HUES64 (cell line): ENCODE measurements around the gene PDZRN3.

Experiments
- H3K27ac ChIP-seq: 2 replicates; pipeline ENCODE4 v1.7.0; 2013; ENCODE audit warnings: low read depth, low read length, inconsistent platforms
- H3K27me3 ChIP-seq: 2 replicates; pipeline ENCODE4 v1.6.1; 2013; ENCODE audit warnings: mild to moderate bottlenecking, low read length; ENCODE audit not compliant: insufficient read depth
- H3K36me3 ChIP-seq: 2 replicates; pipeline ENCODE4 v1.6.1; 2013; ENCODE audit warnings: mild to moderate bottlenecking, low read length; ENCODE audit not compliant: insufficient read depth
- H3K4me1 ChIP-seq: 2 replicates; pipeline ENCODE4 v1.6.1; 2013; ENCODE audit warnings: mild to moderate bottlenecking, low read length, moderate library complexity; ENCODE audit not compliant: insufficient read depth
- H3K4me3 ChIP-seq: 2 replicates; pipeline ENCODE4 v1.5.1; 2013; ENCODE audit warnings: mild to moderate bottlenecking, low read length, moderate library complexity
- H3K9ac ChIP-seq: 2 replicates; pipeline ENCODE4 v1.6.1; 2013; ENCODE audit warnings: mild to moderate bottlenecking, low read depth, low read length
- H3K9me3 ChIP-seq: 2 replicates; pipeline ENCODE4 v1.6.1; 2013; ENCODE audit warnings: low read depth, low read length; ENCODE audit not compliant: insufficient read depth
- WGBS: fragments of 150-250, 120-280 bp; methylation state at CpG from one replicate; pipeline ENCODE4 v1.1.7; 2013; ENCODE audit warnings: missing lambda C conversion rate; 5-methylcytosine and 5-hydroxymethylcytosine counted together

Gene PDZRN3

GRCh38 chr3:73503781-73504180, 121.0 kb downstream of the PDZRN3 start:
- Histone ChIP-seq H3K4me3 (no peak overlapping the region), H3K9ac (no peak overlapping the region), H3K4me1 (0 out of 2 replicates have a peak, but pooled peaks cover 3% of the 10 kb centered on the region), H3K9me3 (no peaks in the 10 kb centered on the region), H3K27me3 (no peaks in the 10 kb centered on the region), H3K36me3 (no peaks in the 10 kb centered on the region), H3K27ac (no peak overlapping the region)
- 89% methylated on average over 3 of the region's 4 CpGs for WGBS

- Histone ChIP-seq H3K9me3 (no peaks in the 10 kb centered on the region), H3K27me3 (no peaks in the 10 kb centered on the region), H3K4me1 (no peaks in the 10 kb centered on the region), H3K4me3 (no peak overlapping the region), H3K36me3 (no peaks in the 10 kb centered on the region), H3K9ac (no peak overlapping the region), H3K27ac (no peak overlapping the region)
- WGBS, result 51% methylated on average over 6 of the region's 6 CpGs
Measured at GRCh38 chr3:73502609-73503583, 121.8 kb downstream of the PDZRN3 start.

GRCh38 chr3:73500321-73500720, 124.4 kb downstream of the PDZRN3 start:
- 99% methylated on average over 1 of the region's 1 CpG for WGBS
- peaks cover 15% of the 10 kb centered on the region for H3K4me1 ChIP-seq
- no peaks in the 10 kb centered on the region for H3K36me3 ChIP-seq
- no peaks in the 10 kb centered on the region for H3K9me3 ChIP-seq
- H3K4me3 ChIP-seq, result no peak overlapping the region
- H3K27ac ChIP-seq, result no peak overlapping the region
- no peak overlapping the region for H3K9ac ChIP-seq
- no peaks in the 10 kb centered on the region for H3K27me3 ChIP-seq

GRCh38 chr3:73499787-73500186, 125.0 kb downstream of the PDZRN3 start:
- Histone ChIP-seq H3K9me3 (no peaks in the 10 kb centered on the region), H3K4me1 (peaks cover 15% of the 10 kb centered on the region), H3K36me3 (no peaks in the 10 kb centered on the region), H3K27ac (no peak overlapping the region), H3K9ac (no peak overlapping the region), H3K4me3 (no peak overlapping the region), H3K27me3 (no peaks in the 10 kb centered on the region)
- 98% methylated on average over 3 of the region's 3 CpGs for WGBS

GRCh38 chr3:73498764-73499622, 125.7 kb downstream of the PDZRN3 start:
- no peak overlapping the region for H3K4me3 ChIP-seq
- no peak overlapping the region for H3K27ac ChIP-seq
- H3K36me3 ChIP-seq, result no peaks in the 10 kb centered on the region
- H3K9me3 ChIP-seq, result no peaks in the 10 kb centered on the region
- no peak overlapping the region for H3K9ac ChIP-seq
- no peaks in the 10 kb centered on the region for H3K27me3 ChIP-seq
- 91% methylated on average over 23 of the region's 23 CpGs for WGBS
- peaks cover 15% of the 10 kb centered on the region for H3K4me1 ChIP-seq

GRCh38 chr3:73497646-73498406, 126.9 kb downstream of the PDZRN3 start:
- Histone ChIP-seq H3K4me1 (peaks cover 15% of the 10 kb centered on the region), H3K27me3 (no peaks in the 10 kb centered on the region), H3K36me3 (no peaks in the 10 kb centered on the region), H3K27ac (no peak overlapping the region), H3K9ac (no peak overlapping the region), H3K4me3 (no peak overlapping the region), H3K9me3 (no peaks in the 10 kb centered on the region)
- WGBS, result 96% methylated on average over 7 of the region's 13 CpGs

GRCh38 chr3:73493543-73494308, 131.0 kb downstream of the PDZRN3 start:
- H3K36me3 ChIP-seq, result no peaks in the 10 kb centered on the region
- no peak overlapping the region for H3K9ac ChIP-seq
- no peak overlapping the region for H3K27ac ChIP-seq
- H3K4me1 ChIP-seq, result peaks cover 31% of the 10 kb centered on the region
- no peaks in the 10 kb centered on the region for H3K27me3 ChIP-seq
- no peak overlapping the region for H3K4me3 ChIP-seq
- WGBS, result 78% methylated on average over 7 of the region's 7 CpGs
- no peaks in the 10 kb centered on the region for H3K9me3 ChIP-seq

- no peak overlapping the region for H3K9ac ChIP-seq
- H3K9me3 ChIP-seq, result no peaks in the 10 kb centered on the region
- no peaks in the 10 kb centered on the region for H3K27me3 ChIP-seq
- no peak overlapping the region for H3K4me3 ChIP-seq
- peaks cover 35% of the 10 kb centered on the region for H3K4me1 ChIP-seq
- H3K27ac ChIP-seq, result no peak overlapping the region
- WGBS, result 76% methylated on average over 5 of the region's 5 CpGs
- no peaks in the 10 kb centered on the region for H3K36me3 ChIP-seq
Measured at GRCh38 chr3:73492186-73492585, 132.6 kb downstream of the PDZRN3 start.

GRCh38 chr3:73491287-73491662, 133.5 kb downstream of the PDZRN3 start:
- Histone ChIP-seq H3K27me3 (no peaks in the 10 kb centered on the region), H3K27ac (no peak overlapping the region; the same call in 1 of the 2 replicates), H3K9ac (no peak overlapping the region), H3K4me3 (no peak overlapping the region), H3K4me1 (peaks cover 35% of the 10 kb centered on the region), H3K9me3 (no peaks in the 10 kb centered on the region), H3K36me3 (no peaks in the 10 kb centered on the region)
